ENCODE measurements around the gene MYO9A. TPM values are rescaled to one million over a fixed set of nuclear protein-coding genes. Genes with fewer than 3 reads are reported as not detected.
"Not testable (repeated sequence)": the region's sequence is repeated elsewhere in the genome, so short reads cannot be mapped to it uniquely, and the experiment has no call there.

The MYO9A gene
- polyA plus RNA-seq, 2 donors: 2.6 to 4.3 TPM

GRCh38 chr15:72071448-72071825 lies 46.5 kb downstream of the MYO9A start:
- not testable (repeated sequence) for H3K27ac ChIP-seq (ENCODE audit: low read depth in 2 of 2, low read length in 1 of 2); H3K4me3 ChIP-seq (ENCODE audit: low read depth in 1 of 2, low read length in 2 of 2); H3K36me3 ChIP-seq (ENCODE audit: control insufficient read depth in 2 of 2, insufficient read depth in 2 of 2, low read length in 1 of 2); H3K4me1 ChIP-seq (ENCODE audit: control insufficient read depth in 2 of 2, insufficient read depth in 2 of 2, low read length in 1 of 2); H3K9me3 ChIP-seq (ENCODE audit: control insufficient read depth in 2 of 2, insufficient read depth in 1 of 2, low read depth in 1 of 2, low read length in 1 of 2); H3K27me3 ChIP-seq (ENCODE audit: control insufficient read depth in 1 of 2, insufficient read depth in 2 of 2, low read length in 2 of 2)
- WGBS, 2 donors: 93 to 96% methylated on average over 8 of the region's 8 CpGs

- Histone ChIP-seq H3K4me3 (ENCODE audit: low read depth in 1 of 2, low read length in 2 of 2) (no peak overlapping the region), H3K27ac (ENCODE audit: low read depth in 2 of 2, low read length in 1 of 2) (no peak overlapping the region), H3K4me1 (ENCODE audit: control insufficient read depth in 2 of 2, insufficient read depth in 2 of 2, low read length in 1 of 2) (no peaks in the 10 kb centered on the region), H3K27me3 (ENCODE audit: control insufficient read depth in 1 of 2, insufficient read depth in 2 of 2, low read length in 2 of 2) (no peaks in the 10 kb centered on the region), H3K9me3 (ENCODE audit: control insufficient read depth in 2 of 2, insufficient read depth in 1 of 2, low read depth in 1 of 2, low read length in 1 of 2) (no peaks in the 10 kb centered on the region), H3K36me3 (ENCODE audit: control insufficient read depth in 2 of 2, insufficient read depth in 2 of 2, low read length in 1 of 2) (no peaks in the 10 kb centered on the region)
- 74 to 85% methylated on average over 1 of the region's 1 CpG for WGBS, 2 donors
Measured at GRCh38 chr15:72070817-72071447, 47.0 kb downstream of the MYO9A start.

- Histone ChIP-seq H3K27me3 (ENCODE audit: control insufficient read depth in 1 of 2, insufficient read depth in 2 of 2, low read length in 2 of 2) (no peaks in the 10 kb centered on the region), H3K4me3 (ENCODE audit: low read depth in 1 of 2, low read length in 2 of 2) (no peak overlapping the region), H3K36me3 (ENCODE audit: control insufficient read depth in 2 of 2, insufficient read depth in 2 of 2, low read length in 1 of 2) (no peaks in the 10 kb centered on the region), H3K27ac (ENCODE audit: low read depth in 2 of 2, low read length in 1 of 2) (no peak overlapping the region), H3K4me1 (ENCODE audit: control insufficient read depth in 2 of 2, insufficient read depth in 2 of 2, low read length in 1 of 2) (no peaks in the 10 kb centered on the region), H3K9me3 (ENCODE audit: control insufficient read depth in 2 of 2, insufficient read depth in 1 of 2, low read depth in 1 of 2, low read length in 1 of 2) (no peaks in the 10 kb centered on the region)
Measured at GRCh38 chr15:72068856-72069255, 49.1 kb downstream of the MYO9A start.

GRCh38 chr15:72065801-72066200 lies 52.1 kb downstream of the MYO9A start:
- no peaks in the 10 kb centered on the region for H3K4me1 ChIP-seq (ENCODE audit: control insufficient read depth in 2 of 2, insufficient read depth in 2 of 2, low read length in 1 of 2)
- H3K9me3 ChIP-seq (ENCODE audit: control insufficient read depth in 2 of 2, insufficient read depth in 1 of 2, low read depth in 1 of 2, low read length in 1 of 2): no peaks in the 10 kb centered on the region
- H3K27me3 ChIP-seq (ENCODE audit: control insufficient read depth in 1 of 2, insufficient read depth in 2 of 2, low read length in 2 of 2): no peaks in the 10 kb centered on the region
- H3K27ac ChIP-seq (ENCODE audit: low read depth in 2 of 2, low read length in 1 of 2): no peak overlapping the region
- H3K36me3 ChIP-seq (ENCODE audit: control insufficient read depth in 2 of 2, insufficient read depth in 2 of 2, low read length in 1 of 2): no peaks in the 10 kb centered on the region
- 85 to 92% methylated on average over 2 of the region's 2 CpGs for WGBS, 2 donors
- H3K4me3 ChIP-seq (ENCODE audit: low read depth in 1 of 2, low read length in 2 of 2): no peak overlapping the region

GRCh38 chr15:72063186-72063585 lies 54.8 kb downstream of the MYO9A start:
- no peaks in the 10 kb centered on the region for H3K9me3 ChIP-seq (ENCODE audit: control insufficient read depth in 2 of 2, insufficient read depth in 1 of 2, low read depth in 1 of 2, low read length in 1 of 2)
- no peak overlapping the region for H3K27ac ChIP-seq (ENCODE audit: low read depth in 2 of 2, low read length in 1 of 2)
- H3K27me3 ChIP-seq (ENCODE audit: control insufficient read depth in 1 of 2, insufficient read depth in 2 of 2, low read length in 2 of 2): no peaks in the 10 kb centered on the region
- no peaks in the 10 kb centered on the region for H3K36me3 ChIP-seq (ENCODE audit: control insufficient read depth in 2 of 2, insufficient read depth in 2 of 2, low read length in 1 of 2)
- H3K4me3 ChIP-seq (ENCODE audit: low read depth in 1 of 2, low read length in 2 of 2): no peak overlapping the region
- H3K4me1 ChIP-seq (ENCODE audit: control insufficient read depth in 2 of 2, insufficient read depth in 2 of 2, low read length in 1 of 2): no peaks in the 10 kb centered on the region

GRCh38 chr15:72062319-72062718 lies 55.6 kb downstream of the MYO9A start:
- no peak overlapping the region for H3K27ac ChIP-seq (ENCODE audit: low read depth in 2 of 2, low read length in 1 of 2)
- H3K9me3 ChIP-seq (ENCODE audit: control insufficient read depth in 2 of 2, insufficient read depth in 1 of 2, low read depth in 1 of 2, low read length in 1 of 2): no peaks in the 10 kb centered on the region
- no peaks in the 10 kb centered on the region for H3K36me3 ChIP-seq (ENCODE audit: control insufficient read depth in 2 of 2, insufficient read depth in 2 of 2, low read length in 1 of 2)
- no peaks in the 10 kb centered on the region for H3K4me1 ChIP-seq (ENCODE audit: control insufficient read depth in 2 of 2, insufficient read depth in 2 of 2, low read length in 1 of 2)
- no peak overlapping the region for H3K4me3 ChIP-seq (ENCODE audit: low read depth in 1 of 2, low read length in 2 of 2)
- no peaks in the 10 kb centered on the region for H3K27me3 ChIP-seq (ENCODE audit: control insufficient read depth in 1 of 2, insufficient read depth in 2 of 2, low read length in 2 of 2)

GRCh38 chr15:72060687-72061250 lies 57.2 kb downstream of the MYO9A start:
- Histone ChIP-seq H3K4me3 (ENCODE audit: low read depth in 1 of 2, low read length in 2 of 2) (no peak overlapping the region), H3K27ac (ENCODE audit: low read depth in 2 of 2, low read length in 1 of 2) (no peak overlapping the region), H3K36me3 (ENCODE audit: control insufficient read depth in 2 of 2, insufficient read depth in 2 of 2, low read length in 1 of 2) (no peaks in the 10 kb centered on the region), H3K27me3 (ENCODE audit: control insufficient read depth in 1 of 2, insufficient read depth in 2 of 2, low read length in 2 of 2) (no peaks in the 10 kb centered on the region), H3K9me3 (ENCODE audit: control insufficient read depth in 2 of 2, insufficient read depth in 1 of 2, low read depth in 1 of 2, low read length in 1 of 2) (no peaks in the 10 kb centered on the region), H3K4me1 (ENCODE audit: control insufficient read depth in 2 of 2, insufficient read depth in 2 of 2, low read length in 1 of 2) (no peaks in the 10 kb centered on the region)
- 85 to 91% methylated on average over 2 of the region's 2 CpGs for WGBS, 2 donors

- no peaks in the 10 kb centered on the region for H3K9me3 ChIP-seq (ENCODE audit: control insufficient read depth in 2 of 2, insufficient read depth in 1 of 2, low read depth in 1 of 2, low read length in 1 of 2)
- H3K4me1 ChIP-seq (ENCODE audit: control insufficient read depth in 2 of 2, insufficient read depth in 2 of 2, low read length in 1 of 2): no peaks in the 10 kb centered on the region
- no peaks in the 10 kb centered on the region for H3K36me3 ChIP-seq (ENCODE audit: control insufficient read depth in 2 of 2, insufficient read depth in 2 of 2, low read length in 1 of 2)
- H3K27ac ChIP-seq (ENCODE audit: low read depth in 2 of 2, low read length in 1 of 2): no peak overlapping the region
- no peak overlapping the region for H3K4me3 ChIP-seq (ENCODE audit: low read depth in 1 of 2, low read length in 2 of 2)
- WGBS, 2 donors: 50 to 56% methylated on average over 1 of the region's 1 CpG
- H3K27me3 ChIP-seq (ENCODE audit: control insufficient read depth in 1 of 2, insufficient read depth in 2 of 2, low read length in 2 of 2): no peaks in the 10 kb centered on the region
Measured at GRCh38 chr15:72058585-72058984, 59.4 kb downstream of the MYO9A start.

GRCh38 chr15:72057548-72058091 lies 60.3 kb downstream of the MYO9A start:
- no peak overlapping the region for H3K4me3 ChIP-seq (ENCODE audit: low read depth in 1 of 2, low read length in 2 of 2)
- 67% methylated on average over 4 of the region's 4 CpGs for WGBS, 2 donors

GRCh38 chr15:72056217-72056616 lies 61.7 kb downstream of the MYO9A start:
- not testable (repeated sequence) for H3K4me3 ChIP-seq (ENCODE audit: low read depth in 1 of 2, low read length in 2 of 2); H3K4me1 ChIP-seq (ENCODE audit: control insufficient read depth in 2 of 2, insufficient read depth in 2 of 2, low read length in 1 of 2); H3K27me3 ChIP-seq (ENCODE audit: control insufficient read depth in 1 of 2, insufficient read depth in 2 of 2, low read length in 2 of 2); H3K36me3 ChIP-seq (ENCODE audit: control insufficient read depth in 2 of 2, insufficient read depth in 2 of 2, low read length in 1 of 2); H3K9me3 ChIP-seq (ENCODE audit: control insufficient read depth in 2 of 2, insufficient read depth in 1 of 2, low read depth in 1 of 2, low read length in 1 of 2); H3K27ac ChIP-seq (ENCODE audit: low read depth in 2 of 2, low read length in 1 of 2)
- 97% methylated on average over 2 of the region's 2 CpGs for WGBS, 2 donors

More at GRCh38 chr15:72057548-72058091, 60.3 kb downstream of the MYO9A start:
- Histone ChIP-seq H3K4me1 (ENCODE audit: control insufficient read depth in 2 of 2, insufficient read depth in 2 of 2, low read length in 1 of 2) (peaks cover 0 to 1% of the 10 kb centered on the region in 2 donors), H3K9me3 (ENCODE audit: control insufficient read depth in 2 of 2, insufficient read depth in 1 of 2, low read depth in 1 of 2, low read length in 1 of 2) (no peaks in the 10 kb centered on the region), H3K27me3 (ENCODE audit: control insufficient read depth in 1 of 2, insufficient read depth in 2 of 2, low read length in 2 of 2) (no peaks in the 10 kb centered on the region), H3K36me3 (ENCODE audit: control insufficient read depth in 2 of 2, insufficient read depth in 2 of 2, low read length in 1 of 2) (no peaks in the 10 kb centered on the region), H3K27ac (ENCODE audit: low read depth in 2 of 2, low read length in 1 of 2) (no peak overlapping the region)

Data from esophagus (tissue), 2 donors.